SIG-M5 treated with dmso at 0.1 percent for 504 hours (cell line): Measurements from ENCODE around the gene CSF3.
A peak's percentile ranks its signal among the peaks of the same experiment; 100 is the strongest.

ENCODE experiments used
- DNase-seq: peaks from one replicate; lab custom pipeline; 2025; ENCODE audit not compliant: unreplicated experiment; lab: John Stamatoyannopoulos, UW

The CSF3 gene

DNA sequence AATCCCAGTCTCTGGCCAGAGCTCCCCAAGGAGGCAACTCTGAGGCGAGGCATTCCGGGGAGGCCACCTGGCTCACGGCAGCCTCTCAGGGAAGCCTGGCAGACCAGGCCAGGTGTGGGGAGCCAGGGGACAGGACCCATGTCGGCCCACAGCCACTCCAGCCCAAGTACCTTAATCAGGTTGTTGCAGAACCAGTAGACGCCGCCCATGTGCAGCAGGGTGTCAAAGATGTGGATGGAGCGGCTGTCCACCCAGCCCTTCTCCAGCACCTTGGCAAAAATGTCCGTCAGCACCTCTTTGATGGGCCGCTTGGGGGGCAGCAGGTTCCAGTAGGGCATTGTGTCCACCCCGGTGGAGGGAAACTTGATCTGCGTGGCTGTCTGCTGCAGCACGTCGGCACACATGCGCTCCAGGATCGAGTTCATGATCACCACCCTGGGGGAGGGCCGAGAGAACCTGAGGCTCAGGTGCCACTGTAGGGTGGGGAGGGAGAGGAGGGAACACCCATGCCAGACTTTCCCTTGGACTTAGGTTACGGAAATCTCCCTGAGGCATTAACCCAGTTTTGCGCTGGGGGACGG, 7.8 kb downstream of the CSF3 start:
- no peak for DNase-seq

DNA sequence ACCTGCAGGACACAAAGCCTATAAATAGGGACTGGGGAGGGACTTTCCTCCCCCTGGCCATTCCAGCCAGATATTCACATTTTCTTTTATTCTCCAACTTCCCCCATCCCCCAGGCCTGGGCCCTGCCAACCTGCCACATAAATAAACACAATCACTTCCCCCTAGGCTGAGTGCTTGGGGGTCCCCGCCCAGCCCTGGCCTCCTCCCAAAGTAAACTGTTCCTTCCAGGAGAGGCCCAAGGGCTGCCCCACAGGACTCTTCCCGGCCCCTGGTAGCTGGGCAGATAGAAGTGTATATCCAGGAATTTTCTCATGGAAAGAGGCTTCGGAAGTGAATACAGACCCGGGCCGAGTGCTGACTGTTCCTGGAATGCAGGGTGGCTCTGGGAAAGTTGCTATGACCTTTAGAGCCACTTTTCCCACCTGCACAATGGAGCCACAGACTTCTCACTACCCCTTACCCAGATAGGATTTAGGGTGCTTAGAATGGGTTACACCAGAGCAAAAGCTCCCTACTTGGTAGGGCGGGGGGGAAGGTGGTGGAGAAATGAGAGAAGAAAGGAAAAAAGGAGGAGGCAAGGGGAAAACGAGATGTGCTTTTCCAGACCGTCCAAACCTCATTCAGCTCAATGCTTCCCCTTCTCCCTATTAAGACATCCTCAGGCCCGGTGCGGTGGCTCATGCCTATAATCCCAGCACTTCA, 8.5 kb downstream of the CSF3 start:
- no peak for DNase-seq

DNA sequence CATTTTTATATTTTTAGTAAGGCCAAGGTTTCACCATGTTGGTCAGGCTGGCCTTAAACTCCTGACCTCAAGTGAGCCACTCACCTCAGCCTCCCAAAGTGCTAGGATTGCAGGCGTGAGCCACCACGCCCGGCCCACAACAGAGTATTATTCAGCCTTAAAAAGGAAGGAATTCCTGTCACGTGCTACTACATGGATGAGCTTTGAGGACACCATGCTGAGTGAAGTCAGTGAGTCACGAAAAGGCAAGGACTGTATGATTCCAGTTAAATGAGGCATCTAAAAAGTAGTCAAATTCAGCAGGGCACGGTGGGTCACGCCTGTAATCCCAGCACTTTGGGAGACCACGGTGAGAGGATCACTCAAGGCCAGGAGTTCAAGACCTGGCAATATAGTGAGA, 9.7 kb downstream of the CSF3 start:
- DNase-seq: no peak

DNA sequence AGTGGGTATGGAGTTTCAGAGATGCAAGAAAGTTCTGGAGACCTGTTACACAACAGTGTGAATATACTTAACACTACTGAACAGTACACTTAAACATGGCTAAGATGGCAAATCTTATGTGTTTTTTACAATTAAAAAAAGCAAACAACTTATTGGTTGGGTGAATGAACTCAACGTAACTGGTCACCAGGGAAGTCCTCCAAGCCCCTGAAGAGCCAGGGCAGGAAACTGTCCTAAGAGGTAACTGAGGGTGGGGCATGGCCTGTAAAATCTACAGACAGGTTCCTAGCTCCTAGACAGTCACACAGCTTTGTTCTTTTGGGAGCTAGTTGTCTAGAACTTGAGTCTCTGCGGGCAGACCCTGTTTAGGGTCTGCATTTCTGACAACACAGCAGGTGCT, 10.3 kb downstream of the CSF3 start:
- no peak for DNase-seq

DNA sequence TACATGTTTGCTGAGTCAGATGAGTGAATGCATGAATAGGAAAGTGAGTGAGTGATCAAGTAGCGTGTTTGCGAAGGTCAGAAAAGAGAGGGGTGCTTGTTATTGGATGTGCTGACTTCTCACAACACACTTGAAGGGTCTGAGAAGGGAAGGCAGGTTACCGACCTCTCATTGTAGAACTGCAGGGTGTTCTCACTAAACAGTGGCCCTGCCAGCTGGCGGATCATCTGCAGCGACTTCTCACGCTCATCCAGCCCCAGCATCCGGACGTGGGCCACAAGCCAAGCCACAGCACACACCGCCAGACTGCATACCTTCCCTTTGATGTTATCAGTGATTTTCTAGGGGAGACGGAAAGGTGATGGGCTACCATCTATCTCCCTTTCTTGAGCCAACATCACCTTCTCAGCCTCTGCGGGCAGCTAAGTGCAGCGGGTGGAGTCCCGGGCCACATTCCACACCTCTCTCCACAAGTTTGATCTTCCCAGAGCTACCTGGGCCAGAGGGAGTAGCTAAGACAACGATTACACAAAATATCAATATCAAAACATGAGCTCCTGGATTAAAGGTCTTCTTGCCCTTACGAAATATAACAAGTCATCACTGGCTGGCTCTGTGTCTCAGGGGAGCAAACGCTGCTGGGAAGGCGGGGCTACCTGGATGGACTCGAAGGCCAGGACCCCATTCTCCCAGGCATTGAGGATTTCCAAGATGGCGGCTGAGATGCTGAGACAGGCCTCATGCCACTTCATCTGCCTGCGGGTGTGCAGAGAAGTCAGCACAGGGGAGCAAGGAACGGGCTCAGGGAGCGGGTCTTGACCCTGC, 11.0 kb downstream of the CSF3 start:
- DNase-seq: no peak

DNA sequence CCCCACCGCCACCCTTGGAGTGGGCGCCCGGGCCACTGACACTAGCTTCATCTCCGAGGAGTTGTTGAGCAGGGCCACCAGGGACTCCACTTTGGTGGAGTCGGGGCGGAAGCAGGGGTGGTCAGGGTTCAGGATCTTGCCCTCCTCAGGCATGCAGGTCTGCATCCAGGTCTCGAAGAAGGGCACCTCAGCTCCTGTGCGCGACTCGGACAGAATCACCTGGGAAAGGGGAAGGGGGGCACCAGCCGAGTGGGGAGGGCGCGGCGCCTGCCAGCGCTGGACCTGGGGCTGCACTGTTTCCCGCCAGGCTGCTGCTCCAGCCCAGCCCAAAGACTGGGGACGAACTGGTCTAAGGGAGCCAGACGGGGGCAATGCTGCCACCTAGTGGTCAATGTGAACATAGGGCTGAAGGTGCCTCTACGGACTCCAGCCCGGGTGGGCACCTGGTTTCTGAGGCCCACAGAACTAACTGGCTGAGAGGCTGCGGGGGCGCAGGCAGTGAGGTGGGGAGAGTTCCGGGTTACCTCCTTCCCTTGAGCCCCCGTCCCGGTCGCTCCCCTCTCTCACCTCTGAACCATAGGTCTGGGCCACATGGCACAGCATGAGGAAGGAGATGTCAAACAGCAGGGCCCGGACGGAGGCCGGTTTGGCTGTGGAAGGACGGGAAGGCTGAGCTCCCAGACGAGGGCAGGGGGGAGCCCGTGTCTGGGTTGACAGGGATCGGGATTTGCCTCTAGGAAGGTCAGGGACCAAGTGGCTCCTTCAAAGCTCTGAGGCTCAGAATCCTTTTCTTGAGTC, 11.8 kb downstream of the CSF3 start:
- DNase-seq: peak; percentile 65

DNA sequence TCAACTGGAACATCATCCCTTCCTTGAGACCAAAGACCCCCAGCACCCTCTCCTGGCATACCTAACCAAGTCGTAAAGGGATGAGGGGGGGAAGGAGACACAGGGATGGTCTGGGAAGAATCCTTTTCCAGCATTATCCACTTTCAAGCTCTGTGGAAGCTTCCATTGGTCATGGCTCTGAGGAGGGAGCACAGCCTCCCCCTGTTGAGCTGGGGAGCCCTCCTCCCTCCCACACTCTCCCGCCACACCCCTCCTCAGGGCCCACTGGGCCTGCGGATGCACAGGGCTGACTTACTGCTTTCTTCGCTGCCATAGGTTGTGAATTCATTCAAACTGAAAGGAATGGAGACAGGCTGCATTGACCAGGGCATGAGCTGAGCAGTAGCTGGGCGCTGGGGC, 12.4 kb downstream of the CSF3 start:
- no peak for DNase-seq

DNA sequence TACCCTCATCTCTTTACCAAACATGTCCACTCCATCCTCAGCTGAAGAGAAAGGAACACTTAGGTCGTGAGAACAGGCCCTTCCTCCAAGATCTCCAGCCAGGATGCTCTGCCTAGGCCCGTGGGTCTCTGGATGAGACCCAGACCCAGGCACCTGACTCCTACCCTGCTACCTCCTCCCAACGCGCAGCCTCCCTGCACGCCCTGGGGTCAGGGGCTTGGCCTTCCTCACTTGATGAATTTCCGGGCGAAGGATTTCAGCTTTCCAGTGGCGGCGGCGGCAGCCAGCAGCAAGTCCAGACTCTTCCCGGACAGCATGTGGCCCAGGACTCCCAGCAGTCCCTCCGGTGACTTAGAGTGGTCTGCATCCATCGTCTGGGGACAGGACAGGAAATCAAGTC, 13.4 kb downstream of the CSF3 start:
- no peak for DNase-seq

DNA sequence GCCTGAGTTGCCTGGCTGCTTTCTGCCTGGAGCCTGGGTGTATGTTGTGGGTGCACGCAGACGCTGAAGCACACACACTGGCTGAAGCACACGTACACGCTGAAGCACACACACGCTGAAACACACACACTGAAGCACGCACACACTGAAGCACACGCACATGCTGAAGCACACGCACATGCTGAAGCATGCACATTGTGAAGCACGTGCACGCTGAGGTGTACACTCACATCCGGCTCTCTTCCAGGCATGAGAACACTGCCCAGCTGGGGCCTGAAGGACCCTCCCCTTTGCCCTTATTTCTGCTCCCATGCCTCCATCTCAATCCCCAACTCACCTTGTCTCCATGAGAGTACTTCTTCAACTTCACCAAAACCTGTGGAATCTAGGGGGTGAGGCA, 16.5 kb downstream of the CSF3 start:
- DNase-seq: no peak

DNA sequence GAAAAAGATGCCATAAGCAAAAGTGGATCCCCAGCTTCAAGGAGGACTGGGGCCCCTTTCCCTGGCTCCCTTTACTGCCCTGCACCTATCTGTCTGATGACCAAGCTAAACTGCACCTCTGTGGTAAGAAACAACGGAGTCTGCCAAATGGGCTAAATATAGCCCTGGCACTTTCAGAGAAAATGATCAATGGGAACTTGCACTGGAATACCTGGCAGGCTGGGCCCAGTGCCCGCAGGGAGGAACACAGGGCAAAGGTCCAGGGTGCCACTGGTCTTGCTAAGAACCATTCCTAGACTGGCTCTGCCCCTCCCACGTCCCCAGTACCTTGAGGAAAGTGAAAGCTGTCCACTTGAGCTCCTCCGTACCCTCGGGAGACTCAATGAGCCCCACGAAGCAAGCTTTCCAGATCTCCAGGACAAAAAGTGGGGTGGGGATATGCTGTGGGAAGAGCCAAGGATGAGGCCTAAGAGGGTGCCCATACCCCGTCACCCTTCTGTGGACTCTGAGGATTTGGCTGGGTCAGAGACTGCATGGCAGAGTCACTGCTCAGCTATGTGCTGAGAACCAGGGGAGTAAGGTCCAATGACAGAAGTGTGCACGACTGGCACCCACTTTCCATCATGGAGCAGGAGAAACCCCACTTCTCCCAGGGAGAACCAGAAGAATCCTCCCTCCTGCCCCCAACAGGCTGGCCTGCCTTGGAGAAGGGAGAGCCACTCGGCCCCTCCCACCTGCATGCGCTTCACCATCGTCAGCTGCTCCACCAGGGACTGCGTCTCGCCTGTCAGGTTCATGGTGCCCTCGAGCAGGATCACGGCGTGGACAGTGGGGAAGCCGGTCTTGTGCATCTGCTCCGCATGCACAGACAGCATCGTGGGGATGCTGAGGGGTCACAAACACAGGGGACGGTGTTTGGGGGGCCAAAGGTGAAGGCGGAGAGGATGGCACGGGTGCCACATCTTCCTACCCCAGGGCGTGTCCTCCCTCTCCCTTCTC, 17.4 kb downstream of the CSF3 start:
- DNase-seq: no peak

DNA sequence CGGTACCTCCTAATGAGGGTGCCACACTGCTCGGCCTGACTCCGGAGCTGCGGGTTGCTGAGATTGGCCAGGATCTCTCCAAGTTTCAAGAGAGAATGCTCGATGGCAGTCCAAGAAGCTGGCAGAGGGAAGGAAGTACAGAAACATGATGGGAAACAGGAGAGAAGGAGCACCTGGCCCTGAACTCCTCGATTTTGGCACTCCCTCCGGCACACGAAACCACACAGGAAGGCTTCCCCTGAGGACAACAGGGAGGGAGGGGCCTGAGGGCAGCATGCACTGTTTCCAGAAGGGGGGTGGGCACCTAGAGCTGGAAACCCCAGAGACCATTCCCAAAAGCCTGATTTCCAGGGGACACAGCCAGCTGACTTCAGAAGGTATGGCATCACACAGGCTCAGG, 18.1 kb downstream of the CSF3 start:
- no peak for DNase-seq

DNA sequence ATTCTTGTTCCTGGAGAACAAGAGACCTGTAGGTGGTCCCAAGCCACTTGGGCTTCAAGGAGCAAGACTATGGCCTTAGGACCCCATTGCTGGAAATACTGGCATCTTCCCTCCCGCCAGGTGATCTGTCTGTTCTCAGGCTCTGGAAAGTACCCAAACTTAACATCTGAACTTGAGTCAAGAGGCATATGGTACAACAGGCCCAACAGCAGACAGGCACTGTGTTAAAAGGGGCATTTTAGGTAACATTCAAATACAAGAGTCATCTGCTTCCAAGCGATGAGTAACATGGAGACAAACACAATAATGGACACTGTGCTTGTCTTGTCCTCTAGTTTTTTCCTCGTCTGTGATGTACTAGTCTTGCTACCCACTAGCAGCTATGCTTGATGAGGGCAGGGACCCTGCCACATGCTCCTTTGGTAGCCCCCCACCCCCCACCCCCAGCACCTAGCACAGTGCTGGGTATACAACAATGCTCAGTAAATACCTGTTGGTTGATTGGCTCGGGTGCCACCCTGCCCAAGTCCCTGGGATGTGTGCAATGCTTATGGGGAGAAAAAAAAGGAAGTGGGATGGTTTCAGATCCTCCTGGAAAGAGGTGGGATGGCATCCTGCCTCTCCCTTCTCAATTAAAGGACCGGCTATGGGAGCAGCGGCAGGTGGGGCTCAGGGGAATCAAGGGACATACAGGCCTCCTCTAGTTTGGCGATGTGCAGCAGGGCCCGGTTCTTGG, 19.4 kb downstream of the CSF3 start:
- DNase-seq: no peak

DNA sequence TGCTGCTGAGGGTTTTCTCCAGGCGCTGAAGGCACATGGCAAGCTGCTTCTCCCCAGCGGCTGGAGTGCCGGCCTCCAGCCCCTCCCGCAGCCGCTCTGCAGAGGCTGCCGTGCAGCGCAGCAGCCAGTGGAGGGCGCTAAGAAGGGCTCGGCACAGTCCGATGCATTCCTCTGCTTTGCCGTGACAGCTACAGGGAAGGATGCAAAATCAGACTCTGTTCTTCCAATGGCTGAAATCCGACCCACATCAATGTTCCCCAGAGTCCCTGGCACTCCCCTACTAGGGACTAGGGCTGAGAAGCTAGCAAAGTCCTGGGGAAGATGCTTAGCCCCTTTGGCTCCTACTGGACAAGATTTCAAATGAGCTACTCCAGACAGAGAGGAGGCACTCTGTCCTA, 19.9 kb downstream of the CSF3 start:
- DNase-seq: no peak

DNA sequence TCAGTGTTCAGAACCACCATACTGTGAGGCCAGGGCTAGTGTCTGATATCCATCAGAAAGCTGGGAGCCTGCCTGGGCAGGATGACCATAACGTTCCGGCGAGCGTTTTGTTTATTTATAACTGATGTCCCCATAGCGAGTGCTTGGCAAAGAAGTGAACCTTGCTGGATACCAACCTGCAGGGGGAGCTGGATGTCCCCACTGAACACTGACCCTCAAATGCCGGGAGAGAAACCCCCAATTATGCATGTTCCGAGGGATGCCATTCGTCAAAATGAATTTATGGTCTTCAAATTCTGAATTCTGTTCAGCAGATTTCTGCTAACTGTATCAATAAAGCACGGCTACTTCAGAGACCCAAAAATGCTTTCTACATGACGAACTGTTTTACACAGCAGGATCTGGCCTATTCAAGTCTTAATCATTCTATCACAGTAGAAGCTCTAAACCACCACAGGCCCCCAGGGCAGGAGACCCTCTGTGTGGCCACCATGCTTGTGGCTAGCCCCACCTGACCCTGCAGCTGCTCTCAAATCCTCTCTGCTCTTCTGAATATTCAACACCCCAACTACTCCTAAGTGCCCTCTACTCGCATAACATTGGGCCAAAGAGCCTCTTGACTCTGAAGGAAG, 23.8 kb downstream of the CSF3 start:
- no peak for DNase-seq

DNA sequence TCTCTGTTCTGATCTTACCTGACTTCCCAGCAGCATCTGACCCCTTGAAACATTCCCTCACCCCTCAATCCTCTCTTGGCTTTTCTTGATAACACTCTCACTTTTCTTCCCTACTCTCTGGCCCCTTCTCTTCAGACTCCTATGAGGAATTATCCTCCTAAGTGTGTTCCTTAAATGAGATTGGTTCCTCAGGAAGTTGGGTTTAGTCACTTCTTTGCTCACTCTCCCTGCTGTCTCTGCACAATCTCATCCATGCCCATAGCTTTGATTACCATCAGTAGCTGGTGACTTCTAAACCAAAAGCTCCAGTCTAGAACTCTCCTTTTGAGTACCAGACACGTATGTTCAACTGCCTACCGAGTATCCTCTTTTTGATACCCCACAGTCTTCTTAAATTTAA, 26.0 kb downstream of the CSF3 start:
- DNase-seq: no peak

DNA sequence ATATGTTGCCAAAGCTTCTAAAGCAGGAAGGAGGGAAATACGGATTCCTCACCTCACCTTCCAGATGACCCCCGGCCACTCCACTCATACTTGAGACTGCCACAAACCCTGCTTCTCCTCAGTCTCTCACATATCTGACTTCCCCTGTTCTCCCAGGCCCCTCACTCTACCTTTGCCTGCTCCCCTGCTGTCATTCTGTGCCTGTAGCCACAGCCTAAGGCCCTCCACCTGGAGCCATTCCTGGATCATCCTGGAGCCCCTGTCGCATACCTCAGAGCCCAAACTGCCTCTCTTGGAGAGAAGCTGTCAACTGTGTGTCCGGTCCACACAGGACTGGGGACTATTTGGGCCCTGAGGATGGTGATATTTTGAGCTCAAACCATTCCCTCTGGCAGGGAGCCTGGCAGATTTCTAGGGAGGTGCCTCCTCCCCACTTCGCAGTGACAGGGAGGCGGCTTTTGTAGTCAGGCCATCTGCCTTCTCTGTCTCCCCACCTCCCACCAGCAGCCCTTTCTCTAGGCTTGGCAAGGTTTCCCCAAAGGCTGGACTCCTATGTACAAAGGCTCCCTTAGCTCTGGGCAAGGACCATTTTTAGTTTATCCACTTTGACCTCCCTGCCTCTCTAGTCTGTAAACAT, 41.3 kb downstream of the CSF3 start:
- DNase-seq: no peak

DNA sequence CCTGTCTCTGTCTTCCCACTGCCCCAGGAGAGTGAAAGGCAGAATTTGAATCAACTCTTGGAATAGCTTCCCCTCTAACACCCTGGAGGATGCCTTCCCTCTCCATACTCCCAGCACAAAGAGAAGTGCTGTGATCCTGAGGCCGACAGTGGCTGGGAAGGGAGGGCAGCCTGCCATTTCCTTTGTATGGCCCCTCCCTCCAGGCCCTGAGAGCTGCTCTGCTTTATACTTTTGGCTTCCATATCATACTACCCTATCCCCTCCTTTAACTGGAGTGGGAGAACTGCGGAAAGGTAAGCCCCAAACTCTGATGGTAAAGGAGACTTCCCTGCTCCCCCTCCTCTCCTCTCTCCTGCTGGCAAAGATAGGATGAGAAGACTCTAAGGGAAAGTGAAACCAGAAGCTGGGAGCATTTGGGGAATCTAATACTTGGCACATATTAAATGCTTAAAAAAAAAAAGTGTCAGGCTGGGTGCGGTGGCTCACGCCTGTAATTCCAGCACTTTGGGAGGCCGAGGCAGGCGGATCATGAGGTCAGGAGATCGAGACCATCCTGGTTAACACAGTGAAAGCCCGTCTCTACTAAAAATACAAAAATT, 43.0 kb downstream of the CSF3 start:
- DNase-seq: no peak

DNA sequence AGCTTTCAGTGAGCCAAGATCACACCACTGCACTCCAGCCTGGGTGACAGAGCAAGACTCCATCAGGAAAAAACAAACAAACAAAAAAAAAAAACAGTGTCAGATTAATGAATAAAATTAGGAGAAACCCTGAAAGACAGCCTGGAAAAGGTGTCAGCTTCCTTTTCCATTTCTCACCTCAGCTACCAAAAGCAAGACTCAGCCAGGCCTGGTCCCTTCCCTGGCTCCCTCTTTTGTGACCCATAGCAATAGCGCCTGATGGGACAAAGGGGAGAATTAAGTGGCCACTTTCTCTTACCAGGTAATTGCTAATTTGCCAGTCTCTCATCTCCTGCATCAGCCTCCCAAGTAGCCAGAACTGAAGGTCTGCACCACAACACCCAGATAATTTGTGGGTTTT, 43.6 kb downstream of the CSF3 start:
- no peak for DNase-seq
